HG03439 (cell line): ENCODE measurements around the gene ZNF841.
"Not testable (repeated sequence)": the region's sequence is repeated elsewhere in the genome, so short reads cannot be mapped to it uniquely, and the experiment has no call there.

ENCODE experiments used
- ATAC-seq: cut with Tn5 transposase; IDR thresholded peaks from one replicate; pipeline ENCODE4 v1.9.1; 2021; ENCODE audit warnings: mild to moderate bottlenecking, moderate library complexity; ENCODE audit not compliant: unreplicated experiment

The ZNF841 gene

DNA sequence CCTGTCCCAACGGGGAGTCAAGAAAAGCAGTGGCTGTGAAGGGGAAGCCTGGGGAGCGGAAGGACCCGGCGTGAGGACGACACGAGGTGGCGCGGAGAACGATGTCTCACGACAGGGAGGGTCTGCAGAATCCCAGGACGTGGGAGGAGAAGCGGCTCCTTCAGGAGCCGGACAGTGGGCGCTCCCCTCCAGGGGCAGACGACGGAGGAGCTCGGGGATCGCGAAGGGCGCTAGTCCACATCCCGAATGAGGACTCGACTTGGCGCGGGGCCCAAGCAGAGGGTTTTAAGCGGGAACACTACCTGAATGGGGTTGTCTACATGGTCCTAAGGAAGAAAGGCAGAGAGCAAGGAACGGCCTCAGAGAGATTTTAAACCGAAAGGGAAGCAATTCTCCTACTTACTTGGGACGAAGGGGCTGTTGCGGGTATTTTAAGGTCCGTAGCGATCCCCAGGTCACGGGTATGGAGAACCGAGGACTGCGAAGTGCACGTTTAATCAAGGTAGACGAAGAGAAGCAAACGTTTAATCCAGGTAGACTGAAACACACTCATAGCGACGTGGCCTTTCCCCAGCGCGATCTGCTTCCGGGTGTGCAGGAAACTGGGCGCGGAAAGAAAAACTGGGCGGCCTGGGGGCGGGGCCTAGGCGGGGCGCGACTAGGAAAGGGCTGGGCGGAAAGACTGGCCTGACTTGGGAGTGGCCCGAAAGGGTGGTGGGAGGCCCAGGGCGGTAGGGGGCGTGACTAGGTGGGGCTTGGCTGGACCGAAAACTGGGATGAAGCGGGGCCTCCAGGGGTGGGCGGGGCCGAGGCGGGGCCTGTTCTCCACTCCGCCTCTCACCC, at the start of gene ZNF841:
Gene ZNF841, minus strand, starts transcription at position 594 of the 843 bp plus-strand sequence. CDS start 10,964 bp downstream, outside the sequence.
- peak; percentile 76 for ATAC-seq

DNA sequence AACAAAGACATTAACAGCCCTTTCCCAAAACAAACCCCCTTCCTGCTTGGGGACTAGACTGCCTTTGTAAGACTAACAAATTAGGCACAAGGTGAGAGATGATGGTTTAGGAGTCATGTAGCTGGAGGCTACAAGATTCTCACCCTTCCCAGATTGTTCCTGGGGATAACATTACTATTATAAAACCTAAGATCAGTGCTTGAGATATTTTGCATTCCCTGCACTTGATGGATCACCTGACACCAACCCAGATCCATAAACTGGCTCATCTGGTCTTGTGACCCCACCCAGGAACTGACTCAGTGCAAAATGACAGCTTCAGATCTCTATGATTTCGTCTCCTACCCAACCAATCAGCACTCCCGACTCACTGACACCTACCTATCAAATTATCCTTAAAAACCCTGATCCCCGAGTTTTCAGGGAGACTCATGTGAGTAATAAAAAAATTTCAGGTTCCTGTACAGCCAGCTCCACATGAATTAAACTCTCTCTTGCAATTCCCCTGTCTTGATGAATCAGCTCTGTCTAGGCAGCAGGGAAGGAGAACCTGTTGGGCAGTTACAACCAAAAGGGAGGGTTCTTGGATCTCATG, 46.5 kb upstream of the ZNF841 start:
- ATAC-seq: no peak

DNA sequence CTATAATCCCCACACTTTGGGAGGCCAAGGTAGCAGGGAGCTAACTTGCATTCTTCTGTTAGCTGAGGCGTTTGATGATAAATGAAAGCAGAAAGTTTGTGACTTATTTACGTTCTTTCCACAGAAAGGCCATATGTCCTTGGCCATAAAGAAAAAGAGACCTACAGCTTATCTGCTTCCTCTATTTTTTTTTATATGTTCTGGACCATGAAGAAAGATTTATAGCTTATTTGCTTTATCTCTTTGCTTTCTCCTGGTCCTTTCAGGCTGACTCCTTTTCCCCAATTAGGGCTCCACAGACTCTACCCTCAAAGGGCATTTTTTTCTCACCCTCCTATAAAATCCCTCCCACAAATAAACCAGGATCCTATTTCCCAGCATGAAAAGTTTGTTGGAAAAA, 45.6 kb upstream of the ZNF841 start:
- no peak for ATAC-seq

DNA sequence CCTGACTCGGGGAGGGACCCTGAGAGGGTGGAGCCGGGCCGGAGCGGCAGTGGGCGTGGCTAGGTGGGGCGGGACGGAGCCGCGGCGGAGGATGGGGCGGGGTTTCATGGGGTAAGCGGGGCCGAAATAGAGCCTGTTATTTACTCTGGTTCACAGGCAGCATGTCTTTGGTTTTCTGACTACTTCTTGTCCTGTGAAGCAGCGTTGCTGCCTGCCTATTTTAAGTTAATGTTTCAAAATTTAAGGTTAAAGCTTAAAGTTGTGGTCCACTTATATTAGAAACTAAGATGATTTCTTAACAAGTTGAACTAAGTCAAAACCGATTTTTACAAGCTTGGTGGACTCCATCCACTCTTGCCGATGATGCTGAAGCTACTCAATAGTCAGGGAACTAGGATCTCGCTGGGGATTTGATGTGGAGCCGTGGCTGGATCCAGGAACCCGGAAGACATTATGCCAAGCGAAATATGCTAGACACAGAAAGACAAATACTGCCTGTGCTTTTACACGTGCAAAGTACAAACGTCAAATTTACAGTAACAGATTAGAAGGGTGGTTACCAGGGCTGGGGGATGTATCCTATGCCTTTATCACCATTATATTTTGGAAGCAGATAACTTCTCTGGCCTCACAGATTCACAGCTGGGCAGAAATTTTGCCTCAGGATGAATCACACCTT, 44.6 kb upstream of the ZNF841 start:
- peak; percentile 87 for ATAC-seq

DNA sequence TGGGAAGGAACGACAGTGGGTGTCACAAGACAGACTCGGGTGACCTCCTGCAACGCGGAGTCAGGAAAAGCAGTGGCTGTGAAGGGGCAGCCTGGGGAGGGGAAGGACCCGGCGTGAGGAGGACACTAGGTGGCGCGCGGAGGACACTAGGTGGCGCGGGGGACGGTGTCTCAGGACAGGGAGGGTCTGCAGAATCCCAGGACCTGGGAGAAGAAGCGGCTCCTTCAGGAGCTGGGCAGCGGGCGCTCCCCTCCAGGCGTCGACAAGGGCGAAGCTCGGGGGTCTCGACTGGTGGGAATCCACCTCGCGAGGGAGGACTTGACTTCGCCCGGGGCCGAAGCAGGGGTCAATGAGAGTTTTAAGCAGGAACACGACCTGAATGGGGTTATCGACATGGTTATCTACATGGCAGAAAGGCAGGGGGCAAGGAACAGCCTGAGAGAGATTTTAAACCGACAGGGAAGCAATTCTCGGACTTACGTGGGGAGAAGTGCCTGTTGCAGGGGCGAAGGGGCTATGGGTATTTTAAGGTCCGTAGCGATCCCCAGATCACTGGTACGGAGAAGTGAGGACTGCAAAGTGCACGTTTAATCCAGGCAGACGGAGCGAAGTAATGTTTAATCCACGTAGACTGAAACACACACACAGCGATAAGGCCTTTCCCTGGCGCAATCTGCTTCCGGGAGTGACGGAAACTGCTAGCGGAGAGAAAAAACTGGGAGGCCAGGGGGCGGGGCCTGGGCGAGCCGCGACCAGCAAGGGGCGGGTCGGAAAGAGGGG, 43.9 kb upstream of the ZNF841 start, which contains the start of gene ZNF616:
Gene ZNF616, minus strand, starts transcription at position 687 of the 780 bp plus-strand sequence. CDS start 9,426 bp downstream, outside the sequence.
- ATAC-seq: no peak

DNA sequence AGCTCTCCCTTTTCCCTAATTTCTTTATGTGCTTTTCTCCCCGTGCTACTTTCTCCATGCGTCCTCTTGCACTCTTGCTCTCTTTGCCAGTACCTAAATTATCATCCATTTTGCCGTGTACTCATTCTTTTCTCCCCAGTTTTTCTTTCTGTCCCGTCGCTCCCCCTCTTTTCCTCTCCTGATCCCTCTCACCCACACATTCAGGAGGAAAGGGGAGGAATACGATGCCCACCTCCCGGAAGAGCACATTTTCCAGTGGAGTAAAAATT, 43.4 kb upstream of the ZNF841 start:
- no peak for ATAC-seq

DNA sequence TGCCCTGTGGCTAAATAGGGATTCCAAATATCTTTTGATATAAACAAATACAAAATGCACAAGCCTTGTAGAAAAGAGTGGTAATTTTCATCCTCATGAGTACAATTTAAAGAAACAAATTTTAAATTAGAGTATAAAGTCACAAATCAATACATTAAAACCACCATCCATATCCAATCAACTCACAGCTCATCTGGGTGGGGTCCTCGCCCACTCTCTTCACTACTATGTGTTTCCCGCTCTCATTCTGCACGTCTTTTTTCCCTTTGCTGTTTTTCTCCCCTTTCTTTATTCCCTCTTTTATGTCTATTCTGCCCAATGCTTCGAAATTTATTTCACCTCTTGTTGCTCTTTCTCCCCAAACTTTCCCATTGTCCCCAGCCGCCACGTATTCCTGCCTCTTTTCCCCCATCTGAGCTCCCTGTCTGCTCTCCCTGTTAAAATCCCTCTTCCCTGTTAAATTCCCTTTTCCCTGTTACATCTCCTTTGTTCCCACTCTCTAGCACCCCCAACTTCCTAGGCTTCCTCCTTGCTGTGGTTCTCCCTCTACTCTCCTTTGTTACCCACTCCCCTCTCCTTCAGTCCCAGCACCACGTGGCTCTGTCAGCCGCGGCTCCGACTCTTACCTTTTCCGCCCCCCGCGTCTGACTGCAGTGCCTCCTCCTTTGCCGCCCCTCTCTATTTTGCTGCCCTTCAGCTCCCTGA, 42.9 kb upstream of the ZNF841 start:
- no peak for ATAC-seq

DNA sequence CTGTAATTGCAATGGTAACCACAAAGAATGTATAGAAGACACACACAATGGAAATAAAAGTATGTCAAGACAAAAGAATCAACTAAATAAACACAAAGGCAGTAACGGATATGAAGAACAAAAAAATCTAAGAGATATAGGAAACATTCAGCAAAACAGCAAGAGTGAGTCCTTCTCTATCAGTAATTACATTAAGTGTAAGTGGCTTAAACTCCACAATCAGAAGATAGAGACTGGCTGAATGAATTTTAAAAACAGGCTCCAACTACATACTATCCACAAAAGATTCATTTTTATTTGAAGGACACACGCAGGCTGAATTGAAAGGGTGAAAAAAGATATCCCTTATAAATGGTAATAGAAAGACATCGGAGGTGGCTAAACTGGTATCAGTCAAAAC, 24.7 kb upstream of the ZNF841 start:
- ATAC-seq: no peak

DNA sequence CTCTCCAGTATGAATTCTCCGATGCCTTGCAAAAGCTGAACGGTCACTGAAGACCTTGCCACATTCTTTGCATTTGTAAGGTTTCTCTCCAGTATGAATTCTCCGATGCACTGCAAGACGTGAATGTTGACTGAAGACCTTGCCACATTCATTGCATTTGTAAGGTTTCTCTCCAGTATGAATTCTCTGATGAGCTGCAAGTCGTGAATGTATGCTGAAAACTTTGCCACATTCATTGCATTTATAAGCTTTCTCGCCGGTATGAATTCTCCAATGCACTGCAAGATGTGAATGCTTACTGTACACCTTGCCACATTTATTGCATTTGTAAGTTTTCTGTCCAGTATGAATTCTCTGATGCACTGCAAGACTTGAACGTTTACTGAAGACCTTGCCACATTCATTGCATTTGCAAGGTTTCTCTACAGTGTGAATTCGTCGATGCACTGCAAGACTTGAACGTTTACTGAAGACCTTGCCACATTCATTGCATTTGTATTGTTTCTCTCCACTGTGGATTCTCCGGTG, 20.0 kb upstream of the ZNF841 start:
- no peak for ATAC-seq

DNA sequence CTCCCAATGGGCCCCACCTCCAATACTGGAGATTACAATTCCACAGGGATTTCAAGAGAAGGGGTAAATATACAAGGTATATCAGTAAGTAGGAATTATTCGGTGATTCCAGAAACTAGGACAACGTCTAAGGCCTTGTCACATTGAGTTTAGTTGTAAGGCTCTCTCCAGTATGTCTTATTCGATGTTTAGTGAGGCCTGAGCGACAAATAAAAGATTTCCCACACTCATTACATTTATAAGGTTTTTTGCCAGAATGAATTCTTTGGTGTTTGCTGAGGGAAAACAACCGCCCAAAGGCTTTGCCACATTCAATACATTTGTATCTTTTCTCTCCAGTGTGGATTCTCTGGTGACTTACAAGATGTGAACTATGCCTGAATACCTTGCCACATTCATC, 19.1 kb upstream of the ZNF841 start:
- no peak for ATAC-seq

DNA sequence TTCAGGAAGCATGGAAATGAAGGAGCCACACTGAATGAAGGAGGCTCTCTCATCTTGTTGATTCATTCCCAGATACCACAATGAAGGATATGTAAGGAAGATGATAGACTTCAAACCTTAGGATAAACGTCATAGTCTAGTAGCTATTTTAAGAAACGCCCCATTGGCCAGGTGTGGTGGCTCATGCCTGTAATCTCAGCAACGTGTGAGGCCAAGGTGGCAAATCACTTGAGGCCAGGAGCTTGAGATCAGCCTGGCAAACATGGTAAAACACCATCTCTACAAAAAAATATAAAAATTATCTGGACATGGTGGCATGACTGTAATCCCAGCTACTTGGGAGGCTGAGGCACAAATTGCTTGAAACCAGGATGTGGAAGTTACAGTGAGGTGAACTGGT, 17.1 kb upstream of the ZNF841 start:
- no peak for ATAC-seq

DNA sequence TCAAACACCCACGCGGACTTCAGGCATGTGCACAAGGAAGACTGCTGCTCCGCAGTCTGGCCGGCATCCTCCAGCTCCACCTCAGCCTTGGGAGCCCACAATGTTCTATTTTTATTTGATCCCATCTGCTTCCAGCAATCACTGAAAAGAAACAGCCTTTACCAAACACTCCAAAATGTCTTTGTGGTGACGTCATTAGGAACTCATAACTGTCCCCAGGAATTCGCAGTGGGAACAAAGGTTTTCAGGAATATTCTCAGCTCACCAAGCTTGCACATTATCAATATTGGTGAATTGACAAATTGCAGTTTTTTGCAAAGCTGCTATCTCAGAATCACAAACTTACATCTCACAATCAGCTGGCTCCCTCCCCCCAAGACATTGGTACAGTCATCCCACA, 15.2 kb upstream of the ZNF841 start:
- ATAC-seq: no peak

DNA sequence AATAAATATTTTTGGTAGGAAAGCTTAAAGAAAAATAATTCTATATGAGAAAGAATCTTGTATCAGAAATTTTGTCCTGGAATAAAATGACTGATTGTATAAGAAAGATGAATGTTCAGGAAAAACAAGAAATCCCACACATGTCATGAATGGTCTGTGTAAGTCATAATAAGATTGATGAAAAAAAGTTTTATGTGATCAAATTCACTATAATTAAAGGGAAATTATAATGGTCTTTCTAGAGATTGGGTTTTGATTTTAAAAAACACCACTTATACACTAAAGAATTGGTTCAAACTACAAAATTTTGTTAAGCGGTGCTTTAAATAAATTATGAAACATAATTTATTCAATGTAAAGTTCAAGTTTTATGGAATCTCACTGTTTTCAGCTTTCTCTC, 7.2 kb upstream of the ZNF841 start:
- ATAC-seq: no peak

DNA sequence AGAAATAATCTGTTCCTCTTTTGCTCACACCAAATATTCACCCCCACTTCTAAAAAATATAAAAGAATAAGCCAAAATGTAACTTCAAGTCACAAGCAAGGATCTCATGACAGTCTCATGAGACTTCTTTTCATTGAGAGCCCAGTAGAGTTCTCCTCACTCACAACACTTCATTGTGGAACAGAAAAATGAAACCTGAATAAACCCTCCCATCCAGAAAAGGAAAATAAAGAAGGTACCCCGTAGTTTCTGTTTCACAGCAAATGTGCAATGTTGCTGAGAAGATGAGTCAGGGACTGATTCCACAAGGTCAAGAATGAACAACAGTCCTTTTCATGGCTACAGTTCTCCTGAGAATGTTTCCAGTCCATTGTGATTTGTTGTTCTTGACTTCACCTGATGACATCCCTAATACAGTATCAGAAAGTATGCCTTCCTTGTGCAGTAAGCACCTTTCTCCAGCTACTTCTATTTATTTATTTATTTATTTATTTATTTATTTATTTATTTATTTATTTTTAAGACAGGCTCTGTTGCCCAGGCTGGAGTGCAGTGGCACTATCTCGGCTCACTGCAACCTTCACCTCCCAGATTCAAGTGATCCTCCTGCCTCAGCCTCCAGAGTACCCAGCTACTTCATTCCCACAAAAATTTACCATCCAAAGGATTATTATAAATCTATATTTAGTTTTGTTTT, 6.4 kb upstream of the ZNF841 start:
- no peak for ATAC-seq

DNA sequence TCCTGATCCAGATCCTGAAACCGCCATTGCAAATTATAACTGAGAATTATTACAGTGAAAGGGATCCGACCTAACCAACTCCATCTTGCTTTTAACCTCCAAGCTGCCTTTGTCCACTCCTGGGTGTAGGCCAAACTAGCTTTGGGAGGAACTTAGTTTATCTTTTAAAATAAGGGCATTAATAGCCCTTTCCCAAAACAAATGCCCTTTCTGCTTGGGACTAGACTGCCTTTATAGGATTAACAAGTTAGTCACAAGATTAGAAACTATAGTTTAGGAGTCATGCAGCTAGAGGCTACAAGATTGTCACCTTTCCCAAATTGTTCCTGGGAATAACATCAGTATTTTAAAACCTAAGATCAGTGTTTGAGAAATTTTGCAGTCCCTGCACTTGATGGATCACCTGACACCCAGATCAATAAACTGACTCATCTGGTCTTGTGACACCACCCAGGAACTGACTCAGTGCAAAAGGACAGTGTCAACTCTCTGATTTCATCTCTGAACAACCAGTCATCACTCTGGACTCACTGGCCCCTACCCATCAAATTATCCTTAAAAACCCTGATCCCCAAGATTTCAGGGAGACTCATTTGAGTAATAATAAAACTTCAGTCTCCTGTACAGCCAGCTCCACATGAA, 4.1 kb upstream of the ZNF841 start:
- no peak for ATAC-seq

DNA sequence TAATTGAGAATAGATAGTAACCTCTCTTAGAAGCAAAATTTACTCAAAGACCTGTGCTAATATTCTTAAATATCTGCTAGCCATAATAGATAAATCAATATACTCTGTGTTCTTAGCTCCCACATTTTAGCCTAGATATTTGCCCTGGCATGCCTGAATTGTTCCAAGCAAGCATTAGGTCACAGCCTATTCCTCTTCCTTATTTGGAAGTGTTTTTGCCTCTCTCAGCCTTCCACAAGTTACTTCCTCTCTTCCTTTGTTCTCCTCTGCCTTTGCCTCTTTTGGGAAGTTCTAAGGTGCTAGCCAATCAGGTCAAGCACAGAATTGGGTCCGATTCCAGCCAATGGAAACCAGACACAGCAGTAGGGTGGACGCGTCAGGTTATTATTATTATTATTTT, 851 bp upstream of the ZNF841 start:
- ATAC-seq: not testable (repeated sequence)

DNA sequence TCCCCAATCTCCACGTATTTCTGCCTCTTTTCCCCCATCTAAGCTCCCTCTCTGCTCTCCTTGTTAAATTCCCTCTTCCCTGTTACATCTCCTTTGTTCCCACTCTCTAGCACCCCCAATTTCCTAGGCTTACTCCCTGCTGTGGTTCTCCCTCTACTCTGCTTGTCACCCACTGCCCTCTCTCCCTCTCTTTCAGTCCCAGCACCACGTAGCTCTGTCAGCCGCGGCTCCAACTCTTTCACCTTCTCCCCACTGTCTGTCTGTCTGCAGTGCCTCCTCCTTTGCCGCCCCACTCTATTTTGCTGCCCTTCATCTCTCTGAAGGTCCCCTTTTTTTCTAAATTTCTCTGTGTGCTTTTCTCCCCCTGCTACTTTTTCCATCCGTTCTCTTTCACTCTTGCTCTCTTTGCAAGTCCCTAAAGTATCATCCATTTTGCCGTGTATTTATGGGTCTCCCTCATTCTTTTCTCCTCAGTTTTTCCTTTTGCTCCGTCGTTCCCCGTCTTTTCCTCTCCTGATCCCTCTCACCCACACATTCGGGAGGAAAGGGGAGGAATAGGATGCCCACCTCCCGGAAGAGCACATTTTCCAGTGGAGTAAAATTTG, 937 bp downstream of the ZNF841 start:
- no peak for ATAC-seq

DNA sequence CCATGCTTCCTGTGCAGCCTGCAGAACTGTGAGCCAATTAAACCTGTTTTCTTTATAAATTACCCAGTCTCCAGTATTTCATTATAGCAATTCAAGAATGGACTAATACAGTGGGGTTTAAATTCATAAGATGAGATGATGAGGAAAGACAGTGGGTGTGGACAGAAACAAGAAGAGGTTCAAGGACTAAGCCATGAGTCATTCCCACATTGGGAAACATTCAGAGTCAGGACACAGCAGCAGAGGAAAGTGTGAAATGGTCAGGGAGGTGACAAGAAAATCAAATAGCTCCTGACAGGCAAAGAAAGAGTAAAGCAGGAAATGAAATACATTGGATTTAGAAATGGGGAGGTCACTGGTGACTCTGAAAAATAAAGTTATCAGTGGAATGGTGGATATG, 9.1 kb downstream of the ZNF841 start:
- ATAC-seq: no peak

DNA sequence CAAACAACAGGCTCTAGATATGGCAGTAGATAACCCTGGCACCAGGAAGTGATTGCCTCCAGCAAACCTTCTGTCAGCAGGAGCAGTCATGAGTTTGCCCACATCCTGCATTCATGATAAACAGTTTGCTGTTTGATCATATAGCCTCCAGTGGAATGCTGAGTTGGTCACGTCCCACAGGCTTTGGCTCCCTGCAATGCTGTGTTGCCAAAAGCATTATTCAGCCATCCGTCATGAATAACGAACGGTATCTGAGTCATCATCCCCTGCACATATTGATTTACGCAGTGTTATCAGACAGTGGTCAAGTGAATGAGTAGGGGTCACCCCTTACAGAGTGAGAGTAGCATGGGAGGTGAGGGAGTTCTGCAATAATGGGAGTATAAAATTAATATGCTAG, 25.1 kb downstream of the ZNF841 start:
- ATAC-seq: no peak
